Panc1 (cell line): ENCODE data around the gene CUEDC2. TPM values are rescaled to one million over a fixed set of nuclear protein-coding genes. Genes with fewer than 3 reads are reported as not detected.

Experiments used
- ATAC-seq: fragments of 200-7000 bp; cut with Tn5 transposase; 2 replicates; pipeline ENCODE4 v1.9.1; 2020; ENCODE audit warnings: mild to moderate bottlenecking, moderate library complexity
- BruUV-seq: library from RNA; stranded (reverse); fragments of 400-500 nt; replicated peaks from 2 replicates; lab custom pipeline; 2021; lab: Mats Ljungman, UMichigan
- CTCF ChIA-PET: fragments of 300-600 bp; sonication (Branson Sonifier 250); formaldehyde crosslinking; loops from one replicate; lab custom pipeline; 2022; ENCODE audit warnings: antibody characterized with exemption; lab: Charles Lee
- POLR2A ChIA-PET: fragments of 300-600 bp; sonication (Branson Sonifier 250); formaldehyde crosslinking; loops from one replicate; lab custom pipeline; 2022; ENCODE audit warnings: antibody characterized with exemption; lab: Charles Lee
- DNase-seq: peaks from one replicate; pipeline ENCODE4 v3.0.0-alpha.2; 2010; ENCODE audit warnings: low read depth, low spot score
- H3K27ac ChIP-seq: 2 replicates; pipeline ENCODE4 v1.5.1; 2011; ENCODE audit warnings: mild to moderate bottlenecking, low read length, inconsistent platforms
- H3K27me3 ChIP-seq: fragments of 200-500 bp; sonication (Bioruptor generic); 2 replicates; pipeline ENCODE4 v1.6.0; 2014; ENCODE audit warnings: low read length, inconsistent platforms; ENCODE audit not compliant: control insufficient read depth, insufficient read depth
- H3K36me3 ChIP-seq: fragments of 200-500 bp; sonication (Bioruptor generic); 2 replicates; pipeline ENCODE4 v1.5.1; 2014; ENCODE audit warnings: inconsistent platforms, mild to moderate bottlenecking, low read length, moderate library complexity; ENCODE audit not compliant: control insufficient read depth, insufficient read depth
- H3K4me1 ChIP-seq: 2 replicates; pipeline ENCODE4 v1.5.1; 2011; ENCODE audit warnings: inconsistent platforms, mild to moderate bottlenecking, low read length, moderate library complexity; ENCODE audit not compliant: control insufficient read depth, insufficient read depth
- H3K4me3 ChIP-seq, 2 experiments: 2 replicates each; pipeline ENCODE4 v1.5.1; 2011 to 2012; ENCODE audit warnings: low read depth in 2 of 2, low read length in 2 of 2, mild to moderate bottlenecking in 2 of 2, inconsistent platforms in 1 of 2, moderate library complexity in 1 of 2
- H3K9me3 ChIP-seq: fragments of 200-500 bp; sonication (Bioruptor generic); 2 replicates; pipeline ENCODE4 v1.5.1; 2014; ENCODE audit warnings: low read depth, mild to moderate bottlenecking, inconsistent platforms, low read length, moderate library complexity; ENCODE audit not compliant: control insufficient read depth, insufficient read depth
- CTCF ChIP-seq: fragments of 450-650 bp; IDR thresholded peaks from 2 replicates; pipeline ENCODE4 v1.5.1; 2017; ENCODE audit warnings: mild to moderate bottlenecking
- POLR2AphosphoS5 ChIP-seq: IDR thresholded peaks from 2 replicates; pipeline ENCODE4 v1.6.1; 2012; ENCODE audit warnings: mild to moderate bottlenecking, low read depth, low read length, moderate library complexity
- REST ChIP-seq, 2 experiments: IDR thresholded peaks; 2 replicates each; pipeline ENCODE4 v1.6.1; 2011 to 2012; ENCODE audit warnings: low read depth in 2 of 2, control low read depth in 1 of 2, low read length in 1 of 2, mild to moderate bottlenecking in 1 of 2, moderate library complexity in 1 of 2; ENCODE audit not compliant: insufficient read depth in 1 of 2
- SIN3A ChIP-seq: IDR thresholded peaks from 2 replicates; pipeline ENCODE4 v1.6.1; 2012; ENCODE audit warnings: low read depth, mild to moderate bottlenecking, low read length, moderate library complexity, borderline replicate concordance; ENCODE audit not compliant: insufficient read depth
- TCF7L2 ChIP-seq: IDR thresholded peaks from 2 replicates; pipeline ENCODE4 v1.6.1; 2011; ENCODE audit warnings: mild to moderate bottlenecking, low read depth, low read length, inconsistent platforms
- in situ Hi-C: cut with HindIII; loops from 2 replicates; pipeline ENCODE4 v1.10.0; 2016; ENCODE audit warnings: low sequenced_read_pairs, low pct_unique_long_range_greater_than_20kb
- intact Hi-C: fragments of 100-400 bp; cut with micrococcal nuclease; formaldehyde crosslinking; loops from one replicate; pipeline ENCODE4 v1.10.0; 2022; ENCODE audit not compliant: unreplicated experiment
- total RNA-seq: library from RNA; stranded (reverse); gene quantifications from one replicate; pipeline ENCODE4 v1.2.1, GENCODE V29; 2021; ENCODE audit not compliant: unreplicated experiment

CUEDC2 gene
- total RNA-seq, 1 experiment from 2014 or later: 79.3 TPM

- no peaks in the 10 kb centered on the region for H3K4me1 ChIP-seq
- H3K27ac ChIP-seq: no peak overlapping the region
- no peaks in the 10 kb centered on the region for H3K27me3 ChIP-seq
- ChIA-PET CTCF (interaction anchor here (0.5 kb wide), 2 partner anchors 650 to 905 kb away, joined by 4 to 5 read pairs; no protein-coding TSS in a partner anchor), POLR2A (no interaction called here)
- no peak overlapping the region for H3K4me3 ChIP-seq
- TF ChIP-seq TCF7L2 (no peak), REST (IDR thresholded peaks at IDR 0.05; ENCODE audit: insufficient read depth in 1 of 2, low read depth in 2 of 2, low read length in 1 of 2) (no peak), POLR2AphosphoS5 (no peak), SIN3A (no peak), CTCF (no peak)
- H3K9me3 ChIP-seq: no peaks in the 10 kb centered on the region
- in situ Hi-C loops: no loop called here
- DNase-seq (no peak), ATAC-seq (no peak)
- no peaks in the 10 kb centered on the region for H3K36me3 ChIP-seq
- intact Hi-C loops: loop anchor here (5.0 kb wide), 1 partner anchor 43 kb away; the partner anchor contains the start of gene CUEDC2
- no TSS peak for BruUV-seq
These were observed 43.2 kb upstream of the CUEDC2 start for GRCh38 chr10:102475451-102476040.

- in situ Hi-C loops (no loop called here), intact Hi-C loops (no loop called here)
- POLR2A ChIA-PET: interaction anchor here (0.7 kb wide), 1 partner anchor 11 kb away, joined by 3 read pairs; no protein-coding TSS in a partner anchor
- Histone ChIP-seq H3K4me3 (no peak overlapping the region), H3K4me1 (no peaks in the 10 kb centered on the region), H3K27ac (no peak overlapping the region), H3K36me3 (no peaks in the 10 kb centered on the region), H3K9me3 (no peaks in the 10 kb centered on the region), H3K27me3 (no peaks in the 10 kb centered on the region)
- DNase-seq (no peak), ATAC-seq (no peak)
- BruUV-seq: no TSS peak
- CTCF ChIA-PET: interaction anchor here (0.6 kb wide), 1 partner anchor 242 kb away, joined by 11 read pairs; no protein-coding TSS in a partner anchor
- TF ChIP-seq REST (IDR thresholded peaks at IDR 0.05; ENCODE audit: insufficient read depth in 1 of 2, low read depth in 2 of 2, low read length in 1 of 2): no peak
- TF ChIP-seq POLR2AphosphoS5: no peak
- TF ChIP-seq SIN3A: no peak
- TF ChIP-seq CTCF: no peak
- no peak for TF ChIP-seq TCF7L2
These were observed 41.3 kb upstream of the CUEDC2 start for GRCh38 chr10:102473445-102474331.
